DND-41 (cell line): ENCODE data around the gene KRT7.

Experiments used
- EZH2 ChIP-seq: IDR thresholded peaks from 3 replicates; pipeline ENCODE4 v1.6.1; 2012; ENCODE audit warnings: borderline replicate concordance, low read depth, mild to moderate bottlenecking, moderate library complexity, low read length, inconsistent platforms; ENCODE audit not compliant: severe bottlenecking
- TF ChIP-seq, protein P1 (sequence below): IDR thresholded peaks from 2 replicates; pipeline ENCODE4 v1.5.1; 2012; ENCODE audit warnings: borderline replicate concordance, low read length, moderate library complexity, mild to moderate bottlenecking; ENCODE audit not compliant: poor library complexity, severe bottlenecking; ENCODE audit errors: extremely low read depth

DNA sequence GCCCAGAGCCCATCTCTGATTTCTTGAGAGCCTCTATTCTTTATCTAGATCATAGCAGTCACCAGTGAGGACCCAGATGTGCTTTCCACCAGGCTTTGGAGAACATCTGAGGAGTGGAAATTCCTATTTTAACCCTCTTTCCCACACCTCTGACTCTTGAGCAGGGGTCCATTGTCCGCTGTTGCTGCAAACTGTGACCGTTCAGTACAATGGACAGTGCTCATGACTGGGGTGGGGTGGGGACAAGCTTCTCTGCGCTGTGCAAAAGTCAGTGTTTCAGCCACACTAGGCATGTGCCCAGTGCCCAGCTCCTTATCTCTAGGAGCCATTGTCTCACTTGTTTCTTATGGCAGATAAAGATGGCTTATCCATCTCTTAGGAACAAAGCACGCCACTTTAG lies 16.9 kb upstream of the KRT7 start:
- TF ChIP-seq, protein P1, sequence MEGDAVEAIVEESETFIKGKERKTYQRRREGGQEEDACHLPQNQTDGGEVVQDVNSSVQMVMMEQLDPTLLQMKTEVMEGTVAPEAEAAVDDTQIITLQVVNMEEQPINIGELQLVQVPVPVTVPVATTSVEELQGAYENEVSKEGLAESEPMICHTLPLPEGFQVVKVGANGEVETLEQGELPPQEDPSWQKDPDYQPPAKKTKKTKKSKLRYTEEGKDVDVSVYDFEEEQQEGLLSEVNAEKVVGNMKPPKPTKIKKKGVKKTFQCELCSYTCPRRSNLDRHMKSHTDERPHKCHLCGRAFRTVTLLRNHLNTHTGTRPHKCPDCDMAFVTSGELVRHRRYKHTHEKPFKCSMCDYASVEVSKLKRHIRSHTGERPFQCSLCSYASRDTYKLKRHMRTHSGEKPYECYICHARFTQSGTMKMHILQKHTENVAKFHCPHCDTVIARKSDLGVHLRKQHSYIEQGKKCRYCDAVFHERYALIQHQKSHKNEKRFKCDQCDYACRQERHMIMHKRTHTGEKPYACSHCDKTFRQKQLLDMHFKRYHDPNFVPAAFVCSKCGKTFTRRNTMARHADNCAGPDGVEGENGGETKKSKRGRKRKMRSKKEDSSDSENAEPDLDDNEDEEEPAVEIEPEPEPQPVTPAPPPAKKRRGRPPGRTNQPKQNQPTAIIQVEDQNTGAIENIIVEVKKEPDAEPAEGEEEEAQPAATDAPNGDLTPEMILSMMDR, result no peak
- no peak for TF ChIP-seq EZH2
